Left cardiac atrium (tissue), 4 donors: ENCODE measurements around the gene SLC7A14. TPM values are rescaled to one million over a fixed set of nuclear protein-coding genes. Genes with fewer than 3 reads are reported as not detected.

Experiments
- ATAC-seq, 2 donors: fragments of 200-7000 bp; cut with Tn5 transposase; one replicate each; pipeline ENCODE4 v1.9.1; 2020; ENCODE audit warnings: mild to moderate bottlenecking in 2 of 2, moderate library complexity in 2 of 2
- DNase-seq: peaks from one replicate; pipeline ENCODE4 v3.0.0-alpha.2; 2020
- intact Hi-C, 2 donors: fragments of 100-400 bp; cut with DNase I; formaldehyde crosslinking; loops; one replicate each; pipeline versions ENCODE4 v1.14.1 to v1.15.1; 2022 to 2023
- long read RNA-seq: library from polyadenylated mRNA; unstranded; transcript quantifications from one replicate; pipeline ENCODE4 v2.0.0, GENCODE V29; 2021
- total RNA-seq, 2 donors: library from RNA; stranded (reverse); fragmentation: NEBNext Ultra II Directional; extraction: Animal tissue kit (Norgen Biotek cat#: 25700); gene quantifications; one replicate each; pipeline ENCODE4 v1.2.1, GENCODE V29; 2021
- donor health status: DM: no; HTN: yes; CAD: no.
- donor health status: DM: no; HTN: yes; CAD: no; lungs with severe emphysema.
- donor health status: DM: yes; HTN: yes; CAD: no.
- donor health status: Dilated cardiomyopathy.

Gene SLC7A14
- total RNA-seq = under 1 TPM in 1 of 2 donors, not detected in 1; 0.03 TPM
- long read RNA-seq = 0 reads

DNA sequence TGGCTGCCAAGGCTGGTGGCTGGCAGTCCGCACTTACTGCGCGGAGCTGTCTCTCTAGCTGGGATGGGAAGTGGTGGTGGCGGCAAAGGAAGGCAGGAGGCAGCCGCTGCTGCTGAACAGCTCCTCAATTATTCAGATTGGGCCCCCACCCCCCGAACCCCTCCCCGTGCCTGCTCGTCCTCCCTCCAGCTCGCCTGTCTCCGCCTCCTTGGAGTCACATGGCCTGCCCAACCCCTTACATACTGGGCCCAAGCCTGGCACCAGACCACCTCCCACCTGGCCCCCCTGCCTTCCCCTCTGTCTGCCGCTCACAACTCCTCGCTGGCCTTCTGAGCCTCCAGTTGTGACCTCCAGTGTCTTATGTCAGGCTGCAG lies at the start of gene SLC7A14:
TSS of gene SLC7A14 (minus strand) at position 139 of the 374 bp plus-strand sequence. CDS start 59,139 bp downstream, outside the sequence.
- peak in 1 of 2 donors; percentile 25 for ATAC-seq
- DNase-seq = no peak
- intact Hi-C loops = no loop called here

GRCh38 chr3:170635385-170635735 lies 49.5 kb upstream of the SLC7A14 start:
- DNase-seq = no peak
- intact Hi-C loops = no loop called here
- no peak for ATAC-seq

- ATAC-seq (no peak), DNase-seq (no peak)
- intact Hi-C loops = no loop called here
Measured at GRCh38 chr3:170634663-170635384, 48.9 kb upstream of the SLC7A14 start.

DNA sequence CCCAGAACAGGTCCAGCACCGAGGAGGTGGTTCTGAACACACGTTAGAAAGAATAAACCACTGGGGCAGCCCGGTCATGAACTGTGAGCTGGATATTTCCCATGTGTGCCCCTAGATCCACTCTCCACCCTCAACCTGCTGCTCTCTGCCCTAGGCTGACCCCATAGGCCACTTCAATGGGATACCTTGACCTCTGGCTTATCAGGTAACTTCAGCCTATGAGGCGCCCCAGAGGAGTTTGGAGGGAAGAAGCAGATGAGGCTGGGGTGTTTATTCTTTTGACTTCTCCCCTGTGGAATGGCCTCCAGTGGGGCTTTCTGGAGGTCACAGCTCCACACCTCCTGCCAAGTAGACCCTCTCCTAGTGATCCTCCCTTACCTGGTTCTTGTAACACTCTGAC lies 47.7 kb upstream of the SLC7A14 start:
- ATAC-seq (no peak), DNase-seq (no peak)

DNA sequence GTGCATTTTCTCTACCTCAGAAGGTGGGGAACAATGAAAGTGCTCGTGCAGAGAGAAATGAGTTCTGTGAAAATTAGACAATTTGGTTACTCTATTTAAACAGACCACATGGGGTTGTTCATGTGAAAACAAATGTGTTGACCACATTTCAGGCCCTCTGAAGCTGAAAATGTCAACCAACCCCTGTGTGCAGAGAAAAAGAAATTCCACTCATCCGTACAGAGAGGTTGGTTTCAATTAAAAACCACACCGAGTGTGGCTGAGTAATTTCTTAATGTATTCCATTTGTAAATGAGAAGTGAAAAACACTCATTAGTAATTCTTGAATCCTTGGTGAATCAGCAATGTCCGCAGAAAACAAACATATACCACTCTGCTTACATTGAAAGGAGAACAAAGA lies 46.9 kb upstream of the SLC7A14 start:
- intact Hi-C loops = no loop called here
- DNase-seq = no peak
- no peak for ATAC-seq

More for the DNA sequence above, 47.7 kb upstream of the SLC7A14 start:
- intact Hi-C loops = no loop called here

GRCh38 chr3:170631755-170632488 lies 46.0 kb upstream of the SLC7A14 start:
- intact Hi-C loops = no loop called here
- ATAC-seq (no peak), DNase-seq (no peak)

DNA sequence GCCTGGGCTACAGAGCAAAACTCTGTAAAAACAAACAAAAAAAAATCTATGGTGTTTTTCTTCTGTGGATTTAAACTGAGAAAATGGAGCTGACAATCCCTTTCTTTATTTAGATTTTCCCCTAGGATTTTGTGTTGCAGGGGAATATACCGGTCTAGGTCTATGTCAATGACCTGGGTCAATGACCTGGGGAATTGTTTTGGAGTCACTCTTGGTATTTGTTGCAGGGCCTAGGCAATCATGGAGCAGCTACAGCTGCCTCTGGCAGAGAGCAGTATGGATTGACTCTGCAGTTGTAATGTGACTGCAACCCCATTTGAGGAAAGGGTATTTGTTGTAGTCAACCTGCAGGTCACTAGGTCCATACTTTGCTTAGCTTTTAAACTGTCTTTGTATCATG lies 37.6 kb upstream of the SLC7A14 start:
- ATAC-seq (no peak), DNase-seq (no peak)
- intact Hi-C loops = no loop called here

- DNase-seq (peak; percentile 34), ATAC-seq (peak; percentile 85 to 90)
- intact Hi-C loops = no loop called here
Measured at GRCh38 chr3:170622369-170623159, 36.7 kb upstream of the SLC7A14 start.

GRCh38 chr3:170621256-170621655 lies 35.4 kb upstream of the SLC7A14 start:
- intact Hi-C loops = no loop called here
- DNase-seq = no peak
- ATAC-seq = no peak

DNA sequence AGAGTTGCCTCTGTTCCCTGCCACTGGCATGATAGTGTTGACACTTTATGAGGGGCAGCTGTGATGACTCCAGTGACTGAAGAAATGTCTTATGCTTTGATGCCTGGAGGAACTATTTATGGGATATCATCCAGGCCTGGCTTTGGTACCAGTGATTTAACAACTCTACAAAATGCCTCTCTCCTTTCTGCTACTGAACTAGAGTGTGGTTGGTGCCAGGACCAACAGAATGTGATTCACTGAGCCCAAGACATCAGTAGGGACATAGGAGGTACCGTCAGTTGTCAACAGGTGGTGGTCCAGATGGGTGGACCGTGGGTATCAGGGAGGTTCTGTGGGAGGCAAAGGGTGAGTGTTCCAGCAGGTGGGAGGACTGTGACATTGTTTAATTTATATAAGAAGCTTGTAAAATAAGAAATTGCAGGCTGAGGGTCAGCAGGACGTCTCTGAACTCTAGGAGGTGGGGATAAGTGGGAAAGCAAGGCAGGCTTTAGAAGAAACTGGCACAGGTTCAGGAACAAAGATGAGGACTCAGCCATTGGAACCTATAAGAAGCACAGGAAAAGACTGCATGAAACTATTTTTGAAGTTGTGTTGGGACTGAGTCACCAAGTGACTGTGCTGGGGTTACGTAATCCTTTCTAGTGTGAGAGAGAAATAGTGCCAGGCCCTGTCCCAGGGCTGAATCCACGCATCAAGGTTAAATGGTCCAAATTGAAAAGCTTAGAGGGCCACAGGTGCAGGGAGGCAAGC lies 28.5 kb upstream of the SLC7A14 start:
- DNase-seq (peak; percentile 34), ATAC-seq (peak; percentile 95 to 98)
- intact Hi-C loops = no loop called here

DNA sequence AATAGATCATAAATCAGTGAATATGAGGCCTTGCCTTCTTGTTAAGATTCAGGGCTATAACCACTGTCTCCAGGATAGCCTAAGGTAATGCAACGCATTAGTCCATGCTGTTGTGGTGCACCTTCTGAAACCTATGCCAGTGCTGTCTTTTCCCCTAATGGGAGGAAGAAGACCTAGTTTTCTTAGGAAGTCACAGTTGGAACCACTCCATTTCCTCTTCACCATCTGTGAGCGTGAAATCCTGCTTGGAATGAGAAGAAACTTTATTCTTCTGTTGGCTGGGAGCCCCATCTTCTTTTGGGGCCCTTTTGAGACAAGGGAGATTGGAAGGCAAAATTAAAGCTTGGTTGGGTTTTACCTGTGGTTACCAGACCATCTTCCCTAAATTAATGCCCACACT lies 25.9 kb upstream of the SLC7A14 start:
- DNase-seq (no peak), ATAC-seq (no peak)
- intact Hi-C loops = no loop called here

GRCh38 chr3:170610321-170610884 lies 24.5 kb upstream of the SLC7A14 start:
- DNase-seq (no peak), ATAC-seq (no peak)
- intact Hi-C loops = no loop called here

DNA sequence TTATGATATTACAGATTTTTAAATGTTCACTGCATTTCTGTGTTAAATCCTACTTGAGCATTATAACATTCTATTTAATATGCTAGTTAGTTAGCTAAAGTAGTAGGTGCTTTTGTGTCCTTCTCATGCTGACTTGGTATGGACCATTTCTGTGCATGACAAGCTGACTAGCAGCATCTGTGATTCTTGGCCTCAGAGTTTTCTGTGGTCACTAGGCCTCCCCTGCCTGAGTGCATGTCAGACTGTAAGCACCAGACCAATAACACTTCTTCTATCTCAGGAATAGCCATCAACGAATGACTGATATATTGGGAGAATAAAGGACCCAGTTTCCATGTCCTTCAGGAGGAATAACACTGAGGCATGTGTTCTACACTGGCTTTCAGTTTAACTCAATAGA lies 22.6 kb upstream of the SLC7A14 start:
- DNase-seq = no peak
- intact Hi-C loops = no loop called here
- no peak for ATAC-seq

DNA sequence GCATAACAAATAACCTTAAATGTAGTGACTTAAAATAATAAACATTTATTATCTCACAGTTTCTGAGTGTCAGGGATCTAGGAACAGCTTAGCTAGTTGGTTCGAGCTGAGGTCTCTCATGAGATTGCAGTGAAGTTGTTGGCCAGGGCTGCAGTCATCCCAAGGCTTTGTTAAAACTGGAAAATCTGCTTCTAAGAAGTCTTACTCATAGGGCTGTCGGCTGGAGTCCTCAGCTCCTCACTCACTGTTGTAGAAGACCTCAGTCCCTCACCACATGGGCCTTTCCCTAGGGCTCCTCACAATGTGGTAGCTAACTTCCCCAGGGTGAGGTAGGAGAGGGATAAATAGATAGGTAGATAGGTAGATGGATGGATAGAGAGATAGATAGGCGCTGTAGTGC lies 20.8 kb upstream of the SLC7A14 start:
- intact Hi-C loops = no loop called here
- no peak for ATAC-seq

GRCh38 chr3:170605490-170605889 lies 19.6 kb upstream of the SLC7A14 start:
- DNase-seq (no peak), ATAC-seq (no peak)
- intact Hi-C loops = no loop called here

More for the DNA sequence above, 20.8 kb upstream of the SLC7A14 start:
- no peak for DNase-seq

GRCh38 chr3:170603770-170604510 lies 18.1 kb upstream of the SLC7A14 start:
- ATAC-seq (no peak), DNase-seq (no peak)
- intact Hi-C loops = no loop called here

- intact Hi-C loops = no loop called here
- DNase-seq (no peak), ATAC-seq (no peak)
Measured at GRCh38 chr3:170602556-170602955, 16.7 kb upstream of the SLC7A14 start.

DNA sequence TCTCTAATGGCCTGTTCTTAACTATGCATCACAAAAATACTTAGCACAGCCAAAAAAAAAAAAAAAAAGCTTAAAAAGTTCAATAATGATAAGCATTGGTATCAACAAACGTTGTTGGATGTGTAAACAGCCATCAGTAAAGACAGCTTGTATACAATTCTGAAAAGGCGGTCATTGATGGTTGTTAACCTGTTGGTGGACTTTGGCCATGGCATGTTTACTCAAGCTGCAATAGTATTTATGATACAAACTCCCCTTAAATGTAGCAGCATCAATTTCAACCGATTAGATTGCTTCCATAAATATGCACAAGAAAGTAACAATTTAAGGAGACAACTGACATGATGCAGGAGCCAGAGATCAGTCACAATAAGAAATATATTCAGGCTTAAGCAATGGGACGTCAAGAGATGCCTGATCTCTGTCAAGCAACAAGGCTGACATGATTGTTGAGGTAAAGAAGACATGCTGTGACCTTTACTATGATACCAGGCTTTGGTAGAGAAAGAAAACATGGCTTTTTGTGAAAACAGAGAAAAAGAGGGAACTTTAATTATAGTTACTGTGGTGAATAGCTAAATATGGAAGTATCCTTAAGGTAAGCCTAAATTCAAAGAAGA lies 14.2 kb upstream of the SLC7A14 start:
- intact Hi-C loops = no loop called here
- no peak for ATAC-seq
- DNase-seq = no peak
